MM.1S (cell line): Measurements from ENCODE around the gene MTMR2.

Source experiments
- DNase-seq: peaks from one replicate; pipeline ENCODE4 v3.0.0-alpha.2; 2015
- H2AFZ ChIP-seq: fragments of 300-600 bp; sonication (generic); 2 replicates; pipeline ENCODE4 v1.6.0; 2016; ENCODE audit warnings: antibody characterized with exemption, low read length
- H3F3A ChIP-seq: fragments of 300-600 bp; sonication (generic); 2 replicates; pipeline ENCODE4 v1.6.1; 2016; ENCODE audit warnings: mild to moderate bottlenecking, antibody characterized with exemption, low read length, moderate library complexity, mixed read lengths; ENCODE audit not compliant: insufficient read depth
- H3K27ac ChIP-seq: fragments of 300-600 bp; sonication (generic); 2 replicates; pipeline ENCODE4 v1.5.1; 2016; ENCODE audit warnings: mild to moderate bottlenecking, low read length
- H3K27me3 ChIP-seq: fragments of 300-600 bp; sonication (generic); replicated peaks from 2 replicates; pipeline ENCODE4 v1.6.0; 2016; ENCODE audit warnings: low read length; ENCODE audit not compliant: insufficient read depth
- H3K36me3 ChIP-seq: fragments of 300-600 bp; sonication (generic); replicated peaks from 2 replicates; pipeline ENCODE4 v1.6.1; 2016; ENCODE audit warnings: mild to moderate bottlenecking, low read length, mixed read lengths; ENCODE audit not compliant: insufficient read depth
- H3K4me1 ChIP-seq: fragments of 300-600 bp; sonication (generic); 2 replicates; pipeline ENCODE4 v1.6.1; 2016; ENCODE audit warnings: low read length, mixed read lengths
- H3K4me2 ChIP-seq: fragments of 300-600 bp; sonication (generic); 2 replicates; pipeline ENCODE4 v1.6.0; 2016; ENCODE audit warnings: low read depth, low read length
- H3K4me3 ChIP-seq: fragments of 300-600 bp; sonication (generic); 2 replicates; pipeline ENCODE4 v1.5.1; 2016; ENCODE audit warnings: low read length, mixed read lengths
- H3K79me2 ChIP-seq: fragments of 300-600 bp; sonication (generic); 2 replicates; pipeline ENCODE4 v1.6.1; 2016; ENCODE audit warnings: mixed run types, low read length, mixed read lengths
- H3K9ac ChIP-seq: fragments of 300-600 bp; sonication (generic); 2 replicates; pipeline ENCODE4 v1.6.1; 2016; ENCODE audit warnings: low read length, mixed read lengths
- H3K9me2 ChIP-seq: fragments of 300-600 bp; sonication (generic); replicated peaks from 2 replicates; pipeline ENCODE4 v1.6.1; 2016; ENCODE audit warnings: mild to moderate bottlenecking, low read length, mixed read lengths; ENCODE audit not compliant: insufficient read depth
- H3K9me3 ChIP-seq: fragments of 300-600 bp; sonication (generic); replicated peaks from 2 replicates; pipeline ENCODE4 v1.6.1; 2016; ENCODE audit warnings: mild to moderate bottlenecking, low read length, mixed read lengths; ENCODE audit not compliant: insufficient read depth
- H4K20me1 ChIP-seq: fragments of 300-600 bp; sonication (generic); 2 replicates; pipeline ENCODE4 v1.6.1; 2016; ENCODE audit warnings: mild to moderate bottlenecking, low read length, moderate library complexity, mixed read lengths; ENCODE audit not compliant: insufficient read depth
- EZH2 ChIP-seq: fragments of 300-600 bp; sonication (generic); optimal IDR thresholded peaks from 2 replicates; pipeline ENCODE3; 2017; ENCODE audit warnings: low read depth, mild to moderate bottlenecking, antibody characterized with exemption, low read length, mixed read lengths
- EZH2phosphoT487 ChIP-seq: fragments of 300-600 bp; sonication (generic); IDR thresholded peaks from 2 replicates; pipeline ENCODE4 v1.6.1; 2018; ENCODE audit warnings: antibody characterized with exemption, low read length
- TF ChIP-seq, protein P1 (sequence below): fragments of 300-600 bp; sonication (generic); IDR thresholded peaks from 2 replicates; pipeline ENCODE4 v1.5.1; 2016; ENCODE audit warnings: antibody characterized with exemption, low read length, mixed read lengths

Gene MTMR2

DNA sequence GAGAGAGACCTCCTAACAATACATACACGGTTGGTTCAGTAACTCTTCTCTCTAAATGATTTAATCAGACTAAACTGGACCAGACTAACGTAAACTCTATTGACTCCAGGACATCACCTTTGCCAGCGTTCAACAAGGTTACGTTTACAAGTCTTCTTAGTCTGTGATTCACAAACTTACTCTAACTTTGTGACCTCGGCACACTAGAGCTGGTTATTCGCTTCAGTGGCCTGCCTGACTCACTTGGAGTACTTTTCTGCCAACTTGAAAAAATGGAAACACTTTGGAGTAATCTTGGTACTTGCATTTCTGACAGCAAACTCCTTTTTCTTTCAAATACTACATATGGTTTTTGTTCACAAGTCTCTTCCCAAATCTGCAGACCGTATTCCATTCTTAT is 26.2 kb downstream of the MTMR2 start:
- Histone ChIP-seq H3K9me2 (no peaks in the 10 kb centered on the region), H3K27ac (no peak overlapping the region), H3K4me2 (no peak overlapping the region), H3K9me3 (no peaks in the 10 kb centered on the region), H3K9ac (no peak overlapping the region), H3K36me3 (no peaks in the 10 kb centered on the region), H3K27me3 (no peaks in the 10 kb centered on the region), H2AFZ (no peak overlapping the region), H4K20me1 (no peaks in the 10 kb centered on the region), H3K4me1 (no peaks in the 10 kb centered on the region), H3K79me2 (no peaks in the 10 kb centered on the region), H3F3A (no peaks in the 10 kb centered on the region), H3K4me3 (no peak overlapping the region)
- TF ChIP-seq, protein P1, sequence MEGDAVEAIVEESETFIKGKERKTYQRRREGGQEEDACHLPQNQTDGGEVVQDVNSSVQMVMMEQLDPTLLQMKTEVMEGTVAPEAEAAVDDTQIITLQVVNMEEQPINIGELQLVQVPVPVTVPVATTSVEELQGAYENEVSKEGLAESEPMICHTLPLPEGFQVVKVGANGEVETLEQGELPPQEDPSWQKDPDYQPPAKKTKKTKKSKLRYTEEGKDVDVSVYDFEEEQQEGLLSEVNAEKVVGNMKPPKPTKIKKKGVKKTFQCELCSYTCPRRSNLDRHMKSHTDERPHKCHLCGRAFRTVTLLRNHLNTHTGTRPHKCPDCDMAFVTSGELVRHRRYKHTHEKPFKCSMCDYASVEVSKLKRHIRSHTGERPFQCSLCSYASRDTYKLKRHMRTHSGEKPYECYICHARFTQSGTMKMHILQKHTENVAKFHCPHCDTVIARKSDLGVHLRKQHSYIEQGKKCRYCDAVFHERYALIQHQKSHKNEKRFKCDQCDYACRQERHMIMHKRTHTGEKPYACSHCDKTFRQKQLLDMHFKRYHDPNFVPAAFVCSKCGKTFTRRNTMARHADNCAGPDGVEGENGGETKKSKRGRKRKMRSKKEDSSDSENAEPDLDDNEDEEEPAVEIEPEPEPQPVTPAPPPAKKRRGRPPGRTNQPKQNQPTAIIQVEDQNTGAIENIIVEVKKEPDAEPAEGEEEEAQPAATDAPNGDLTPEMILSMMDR: no peak
- TF ChIP-seq EZH2 (no peak), EZH2phosphoT487 (no peak)
- DNase-seq: no peak

DNA sequence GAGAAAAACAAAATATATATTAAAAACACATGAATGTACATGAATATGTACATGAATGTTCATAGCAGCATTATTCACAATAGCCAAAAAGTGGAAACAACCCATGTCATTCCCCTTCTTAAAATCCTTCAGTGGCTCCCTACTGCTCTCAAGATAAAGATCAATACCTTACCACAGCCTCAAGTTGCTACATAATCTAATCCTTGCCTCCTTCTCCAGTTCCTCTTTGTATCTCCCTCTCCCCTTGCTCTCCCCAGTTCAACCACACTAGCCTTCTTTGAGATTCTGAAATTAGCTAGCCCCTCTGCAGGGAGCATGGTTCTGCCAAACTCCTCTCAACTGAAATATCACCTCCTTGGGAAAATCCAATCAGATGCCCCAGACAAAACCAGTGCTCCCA is 28.1 kb downstream of the MTMR2 start:
- Histone ChIP-seq H4K20me1 (no peaks in the 10 kb centered on the region), H3K9ac (no peak overlapping the region), H3K4me1 (no peaks in the 10 kb centered on the region), H3K4me2 (no peak overlapping the region), H2AFZ (no peak overlapping the region), H3K4me3 (no peak overlapping the region), H3K27me3 (no peaks in the 10 kb centered on the region), H3K9me3 (no peaks in the 10 kb centered on the region), H3F3A (no peaks in the 10 kb centered on the region), H3K36me3 (no peaks in the 10 kb centered on the region), H3K79me2 (no peaks in the 10 kb centered on the region), H3K27ac (no peak overlapping the region), H3K9me2 (no peaks in the 10 kb centered on the region)
- no peak for DNase-seq
- TF ChIP-seq EZH2phosphoT487: no peak
- TF ChIP-seq, protein P1: no peak
- no peak for TF ChIP-seq EZH2

DNA sequence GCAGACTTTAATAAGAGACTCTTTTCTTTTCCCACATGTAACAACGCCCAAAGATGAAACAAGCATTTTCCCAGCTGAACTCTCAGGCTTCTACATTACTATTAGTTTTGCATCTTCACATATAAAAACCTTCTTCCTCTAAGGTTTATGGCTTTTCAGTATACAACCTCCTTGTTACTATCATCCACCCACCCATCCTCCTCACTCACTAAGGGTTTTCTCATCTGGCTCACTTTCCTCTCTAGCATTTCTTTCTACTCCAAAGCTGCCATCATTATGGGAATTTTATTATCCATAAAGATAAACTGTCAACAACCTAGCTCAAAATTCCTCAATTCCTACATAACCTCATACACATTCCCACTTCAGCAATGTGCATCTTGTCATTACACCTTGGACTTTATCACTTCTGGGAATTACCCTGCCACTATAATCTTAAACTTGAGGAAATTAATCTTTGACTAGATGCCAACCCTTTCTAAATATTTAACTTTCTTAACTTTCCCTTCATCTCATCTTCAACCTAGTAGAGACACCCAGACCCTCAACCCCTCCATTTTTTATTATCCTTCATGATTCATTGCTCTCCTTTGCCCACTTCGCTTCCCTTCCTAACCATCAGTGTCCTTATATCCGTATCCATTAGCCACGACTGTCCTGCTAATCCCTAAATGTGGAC is 30.9 kb downstream of the MTMR2 start:
- TF ChIP-seq EZH2 (no peak), EZH2phosphoT487 (no peak)
- TF ChIP-seq, protein P1: no peak
- H3K9me2 ChIP-seq: no peaks in the 10 kb centered on the region
- no peaks in the 10 kb centered on the region for H3K9me3 ChIP-seq
- H4K20me1 ChIP-seq: no peaks in the 10 kb centered on the region
- no peaks in the 10 kb centered on the region for H3F3A ChIP-seq
- no peaks in the 10 kb centered on the region for H3K27me3 ChIP-seq
- H3K36me3 ChIP-seq: no peaks in the 10 kb centered on the region
- DNase-seq: no peak
- H3K79me2 ChIP-seq: no peaks in the 10 kb centered on the region
- H3K9ac ChIP-seq: no peak overlapping the region
- H3K4me2 ChIP-seq: no peak overlapping the region
- no peak overlapping the region for H3K4me3 ChIP-seq
- H3K4me1 ChIP-seq: no peaks in the 10 kb centered on the region
- H2AFZ ChIP-seq: no peak overlapping the region
- H3K27ac ChIP-seq: no peak overlapping the region
